Measurements from ENCODE around the gene NR2F1.

DNA sequence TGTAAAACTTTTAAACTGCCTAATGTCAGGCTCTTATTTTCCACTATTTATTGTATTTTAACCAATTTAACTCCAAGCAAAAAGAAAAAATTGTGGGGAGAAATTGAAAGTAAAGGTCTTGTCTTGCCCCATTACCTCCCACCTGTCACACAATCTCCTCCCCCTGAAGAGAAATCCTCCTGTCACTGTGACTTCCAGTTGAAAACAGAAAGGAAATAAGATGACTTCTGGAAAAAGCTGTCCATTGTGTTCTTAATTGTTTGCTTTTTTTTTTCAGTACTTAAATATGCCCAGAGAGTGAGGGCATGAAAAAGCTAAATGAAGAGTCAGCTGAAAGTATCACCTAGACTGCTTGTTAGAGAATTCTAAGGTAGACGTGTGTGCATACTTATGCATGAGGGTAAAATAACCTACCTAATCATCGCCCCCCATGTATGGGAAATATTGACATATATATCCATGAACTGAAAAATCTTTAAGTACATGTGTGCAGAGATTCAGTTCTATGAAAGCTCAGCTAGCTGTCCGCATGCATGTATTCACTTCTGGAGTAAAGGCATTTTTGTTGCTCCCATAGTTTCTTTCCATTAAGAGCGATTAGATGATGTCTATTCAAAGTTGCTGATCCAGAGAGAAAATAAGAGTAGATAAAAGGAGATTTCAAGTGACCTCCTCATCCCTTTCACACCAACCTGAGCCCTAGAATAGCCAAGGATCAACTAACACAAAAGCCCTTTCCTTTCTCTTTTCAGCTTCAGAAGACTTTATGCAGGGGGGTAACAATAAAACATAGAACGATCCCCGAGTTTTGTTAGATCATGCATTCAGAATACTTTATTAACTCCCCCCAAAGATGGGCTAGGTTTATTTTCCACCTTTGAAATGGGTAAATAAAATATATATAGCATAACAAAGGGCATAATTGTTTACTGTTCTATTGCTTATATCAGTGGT is 7.3 kb upstream of the NR2F1 start:
- TF ChIP-seq, protein P1, sequence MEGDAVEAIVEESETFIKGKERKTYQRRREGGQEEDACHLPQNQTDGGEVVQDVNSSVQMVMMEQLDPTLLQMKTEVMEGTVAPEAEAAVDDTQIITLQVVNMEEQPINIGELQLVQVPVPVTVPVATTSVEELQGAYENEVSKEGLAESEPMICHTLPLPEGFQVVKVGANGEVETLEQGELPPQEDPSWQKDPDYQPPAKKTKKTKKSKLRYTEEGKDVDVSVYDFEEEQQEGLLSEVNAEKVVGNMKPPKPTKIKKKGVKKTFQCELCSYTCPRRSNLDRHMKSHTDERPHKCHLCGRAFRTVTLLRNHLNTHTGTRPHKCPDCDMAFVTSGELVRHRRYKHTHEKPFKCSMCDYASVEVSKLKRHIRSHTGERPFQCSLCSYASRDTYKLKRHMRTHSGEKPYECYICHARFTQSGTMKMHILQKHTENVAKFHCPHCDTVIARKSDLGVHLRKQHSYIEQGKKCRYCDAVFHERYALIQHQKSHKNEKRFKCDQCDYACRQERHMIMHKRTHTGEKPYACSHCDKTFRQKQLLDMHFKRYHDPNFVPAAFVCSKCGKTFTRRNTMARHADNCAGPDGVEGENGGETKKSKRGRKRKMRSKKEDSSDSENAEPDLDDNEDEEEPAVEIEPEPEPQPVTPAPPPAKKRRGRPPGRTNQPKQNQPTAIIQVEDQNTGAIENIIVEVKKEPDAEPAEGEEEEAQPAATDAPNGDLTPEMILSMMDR (IDR thresholded peaks at IDR 0.05; ENCODE audit: poor library complexity, severe bottlenecking): no peak
- TF ChIP-seq TAF1 (IDR thresholded peaks at IDR 0.05; ENCODE audit: low read depth) (no peak), REST (IDR thresholded peaks at IDR 0.05; ENCODE audit: borderline replicate concordance) (no peak), EZH2 (IDR thresholded peaks at IDR 0.05; ENCODE audit: borderline replicate concordance, insufficient read depth, low read length, poor library complexity, severe bottlenecking) (no peak), RAD21 (conservative IDR thresholded peaks at IDR 0.05) (no peak), SMC3 (conservative IDR thresholded peaks at IDR 0.05; ENCODE audit: poor library complexity) (no peak), POLR2AphosphoS5 (IDR thresholded peaks at IDR 0.05) (no peak), EP300 (conservative IDR thresholded peaks at IDR 0.05; ENCODE audit: poor library complexity, severe bottlenecking) (no peak), MXI1 (conservative IDR thresholded peaks at IDR 0.05; ENCODE audit: poor library complexity, severe bottlenecking) (no peak)
